ENCODE results near the gene EPHA4.
"Not testable (repeated sequence)": the region's sequence is repeated elsewhere in the genome, so short reads cannot be mapped to it uniquely, and the experiment has no call there.

- not testable (repeated sequence) for TF ChIP-seq CTCF, POLR2AphosphoS5, POLR2A (IDR thresholded peaks at IDR 0.05)
Measured at GRCh38 chr2:221511325-221511724, 60.8 kb downstream of the EPHA4 start.

All from stomach (tissue), 4 donors.